Adrenal gland (tissue), 12 donors: Measurements from ENCODE around the gene CNFN. TPM values are rescaled to one million over a fixed set of nuclear protein-coding genes. Genes with fewer than 3 reads are reported as not detected.
A peak's percentile ranks its signal among the peaks of the same experiment; 100 is the strongest.

Experiments
- DNase-seq, 7 donors: peaks; one replicate each; pipeline ENCODE4 v3.0.0-alpha.2; 2019 to 2020
- H3K27ac ChIP-seq, 5 donors: fragments of 200-600 bp; sonication (generic) in 4 of 5; 1 replicate in 3 of 5; 2 replicates in 2 of 5; pipeline versions ENCODE4 v1.5.1 to v1.8.0; 2016 to 2020; ENCODE audit warnings: mild to moderate bottlenecking in 1 of 5
- H3K27me3 ChIP-seq: fragments of 200-600 bp; 2 replicates; pipeline ENCODE4 v1.8.0; 2021
- H3K36me3 ChIP-seq, 2 donors: fragments of 200-600 bp; replicated peaks in 1 of 2; 1 replicate in 1 of 2; 2 replicates in 1 of 2; pipeline versions ENCODE4 v1.5.1 to v1.8.0; 2018 to 2022
- H3K4me1 ChIP-seq, 2 donors: fragments of 200-600 bp; replicated peaks in 1 of 2; 1 replicate in 1 of 2; 2 replicates in 1 of 2; pipeline versions ENCODE4 v1.5.1 to v1.8.0; 2018 to 2021
- H3K4me3 ChIP-seq, 4 donors: fragments of 200-600 bp; sonication (generic) in 3 of 4; one replicate each; pipeline ENCODE4 v1.5.1; 2016 to 2018
- H3K9me3 ChIP-seq, 3 donors: fragments of 200-600 bp; sonication (generic) in 1 of 3; replicated peaks in 1 of 3; 1 replicate in 2 of 3; 2 replicates in 1 of 3; pipeline versions ENCODE4 v1.5.1 to v1.8.0; 2016 to 2021
- POLR2A ChIP-seq, 2 donors: fragments of 450-650 bp; IDR thresholded peaks; one replicate each; pipeline ENCODE4 v1.6.1; 2017; ENCODE audit warnings: antibody characterized with exemption in 2 of 2, mild to moderate bottlenecking in 2 of 2, moderate library complexity in 1 of 2
- WGBS, 4 donors: extraction: QIAGEN DNeasy Blood & Tissue Kit in 2 of 4; methylation state at CpG; one replicate each; pipeline versions ENCODE4 v1.1.5 to v1.1.7; 2013 to 2017; 5-methylcytosine and 5-hydroxymethylcytosine counted together
- intact Hi-C, 2 donors: fragments of 100-400 bp; cut with DNase I; formaldehyde crosslinking; loops; one replicate each; pipeline versions ENCODE4 v1.14.1 to v1.15.0; 2022 to 2023
- polyA plus RNA-seq, 3 donors: library from polyadenylated mRNA; stranded (reverse); fragments of 200-250 nt in 2 of 3; fragments of 350-450 nt in 1 of 3; fragmentation: Illumina TruSeq in 1 of 3; extraction: RNeasy Lipid Tissue Mini Kit (QIAGEN cat#74804) in 1 of 3; gene quantifications; one replicate each; pipeline ENCODE4 v1.2.3, GENCODE V29; 2013 to 2014
- total RNA-seq, 9 donors: library from RNA; depleted of rRNA in 4 of 9; stranded (reverse); fragments of >200 nt in 4 of 9; fragments of 120-200 nt in 1 of 9; fragmentation: NEBNext Ultra II Directional in 1 of 9; extraction: Animal tissue kit (Norgen Biotek cat#: 25700) in 1 of 9; gene quantifications; one replicate each; pipeline versions ENCODE4 v1.1.0 to v1.2.4, GENCODE V29; 2013 to 2023
- TF ChIP-seq, protein P1 (sequence below), 6 experiments: fragments of 450-650 bp in 4 of 6; fragments of 200-600 bp in 2 of 6; sonication (generic) in 1 of 6; IDR thresholded peaks; 1 replicate in 5 of 6; 2 replicates in 1 of 6; pipeline versions ENCODE4 v1.5.1 to v1.8.0; 2016 to 2021; ENCODE audit warnings: antibody characterized with exemption in 6 of 6, mild to moderate bottlenecking in 2 of 6, moderate library complexity in 1 of 6
- donor health status: healthy with polysubstance abuse.
- donor health status: Bipolar disorder and iron deficiency.
- donor health status: DM: yes; HTN: yes; CAD: no.
- donor health status: DM: no; HTN: no; CAD: no.
- donor health status: DM: no; HTN: no; CAD: no.
- donor health status: DM: yes; HTN: yes; CAD: no.

The CNFN gene
- total and polyA plus RNA-seq, 12 donors: 0.78 to 20.9 (median 3.5) TPM; not detected in 2

DNA sequence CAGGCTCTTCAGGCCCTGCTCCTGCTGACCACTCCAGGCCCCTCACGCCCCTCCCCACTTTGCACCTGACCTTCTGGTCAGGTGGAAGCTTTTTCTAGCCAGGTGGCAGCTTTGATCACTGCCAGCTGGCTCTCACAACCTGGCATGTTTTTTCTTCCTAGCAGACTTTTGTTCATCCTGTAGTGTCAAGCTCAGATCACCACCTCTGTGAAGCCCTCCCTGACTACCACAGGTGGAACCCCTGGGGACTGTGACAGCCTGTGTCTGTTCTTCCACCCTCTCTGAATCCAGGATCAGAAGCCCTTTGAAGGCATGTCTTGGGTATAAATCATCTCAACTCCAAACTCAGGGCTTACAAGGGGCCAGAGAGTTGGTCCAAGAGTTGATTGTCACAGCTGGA, 10.3 kb upstream of the CNFN start:
- WGBS, 4 donors: 88 to 100% (median 94%) methylated on average over 1 of the region's 1 CpG
- no peak for TF ChIP-seq POLR2A (IDR thresholded peaks at IDR 0.05)
- TF ChIP-seq, protein P1, sequence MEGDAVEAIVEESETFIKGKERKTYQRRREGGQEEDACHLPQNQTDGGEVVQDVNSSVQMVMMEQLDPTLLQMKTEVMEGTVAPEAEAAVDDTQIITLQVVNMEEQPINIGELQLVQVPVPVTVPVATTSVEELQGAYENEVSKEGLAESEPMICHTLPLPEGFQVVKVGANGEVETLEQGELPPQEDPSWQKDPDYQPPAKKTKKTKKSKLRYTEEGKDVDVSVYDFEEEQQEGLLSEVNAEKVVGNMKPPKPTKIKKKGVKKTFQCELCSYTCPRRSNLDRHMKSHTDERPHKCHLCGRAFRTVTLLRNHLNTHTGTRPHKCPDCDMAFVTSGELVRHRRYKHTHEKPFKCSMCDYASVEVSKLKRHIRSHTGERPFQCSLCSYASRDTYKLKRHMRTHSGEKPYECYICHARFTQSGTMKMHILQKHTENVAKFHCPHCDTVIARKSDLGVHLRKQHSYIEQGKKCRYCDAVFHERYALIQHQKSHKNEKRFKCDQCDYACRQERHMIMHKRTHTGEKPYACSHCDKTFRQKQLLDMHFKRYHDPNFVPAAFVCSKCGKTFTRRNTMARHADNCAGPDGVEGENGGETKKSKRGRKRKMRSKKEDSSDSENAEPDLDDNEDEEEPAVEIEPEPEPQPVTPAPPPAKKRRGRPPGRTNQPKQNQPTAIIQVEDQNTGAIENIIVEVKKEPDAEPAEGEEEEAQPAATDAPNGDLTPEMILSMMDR (IDR thresholded peaks at IDR 0.05): no peak
- no peaks in the 10 kb centered on the region for H3K9me3 ChIP-seq

DNA sequence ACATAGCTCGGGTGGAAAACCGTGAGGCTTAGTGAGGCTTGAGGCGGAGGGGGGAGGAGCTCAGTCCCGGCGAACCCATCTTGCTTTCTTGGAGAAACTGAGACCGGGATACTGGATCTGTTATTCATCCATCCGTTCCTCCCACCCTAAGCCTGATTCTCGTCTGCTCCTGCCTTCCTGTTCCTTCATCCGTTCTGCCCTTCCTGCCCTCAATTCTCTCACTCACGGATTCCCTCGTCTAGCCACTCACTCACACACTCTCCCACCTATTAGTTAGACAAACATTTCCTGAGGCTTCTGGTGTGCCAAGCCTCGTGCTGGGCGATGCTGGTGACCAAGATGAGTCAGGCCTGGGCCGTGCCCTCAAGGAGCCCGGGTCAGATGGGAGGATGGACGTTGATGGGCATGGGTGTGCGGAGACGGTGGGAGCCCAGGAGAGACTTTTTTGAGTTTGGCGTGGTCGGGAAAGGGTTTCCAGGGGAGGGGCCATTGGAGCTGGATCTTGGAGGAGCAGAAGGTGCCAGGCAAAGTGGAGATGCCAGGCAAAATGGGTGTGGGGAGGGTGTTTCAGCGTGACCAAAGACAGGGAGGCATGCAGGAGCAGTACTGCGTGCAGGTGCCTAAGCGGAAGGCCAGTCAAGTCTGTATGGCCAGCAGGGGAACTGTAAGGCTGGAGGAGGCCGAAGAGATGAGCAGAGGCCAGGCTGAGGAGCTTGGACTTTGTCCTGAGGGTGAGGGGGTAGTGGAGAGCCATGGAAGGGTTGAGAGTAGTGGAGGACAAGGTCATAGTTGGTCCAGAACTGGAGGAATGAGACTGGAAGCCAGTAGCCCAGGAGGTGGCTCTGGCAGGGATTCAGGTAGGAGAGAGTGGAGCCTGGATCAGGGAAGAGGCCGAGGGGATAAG, 7.4 kb upstream of the CNFN start:
- intact Hi-C loops: no loop called here
- 25 to 35% (median 30%) methylated on average over 20 to 25 of the region's 25 CpGs for WGBS, 4 donors
- Histone ChIP-seq H3K27me3 (no peaks in the 10 kb centered on the region), H3K36me3 (no peaks in the 10 kb centered on the region), H3K4me3 (peak overlapping the region in 2 of 4 donors; percentile 24 to 62), H3K27ac (peak overlapping the region in 4 of 5 donors; percentile 33 to 90 (median 65)), H3K4me1 (peaks cover 6 to 30% of the 10 kb centered on the region in 2 donors), H3K9me3 (no peaks in the 10 kb centered on the region)
- TF ChIP-seq, protein P1 (IDR thresholded peaks at IDR 0.05): no peak
- no peak for TF ChIP-seq POLR2A (IDR thresholded peaks at IDR 0.05)
- DNase-seq: peak in 2 of 7 donors; percentile 38 to 42

More for the DNA sequence above, 10.3 kb upstream of the CNFN start:
- Histone ChIP-seq H3K27ac (no peak overlapping the region), H3K4me3 (no peak overlapping the region), H3K36me3 (peaks cover 0 to 15% of the 10 kb centered on the region in 2 donors), H3K27me3 (no peaks in the 10 kb centered on the region), H3K4me1 (peaks cover 6 to 30% of the 10 kb centered on the region in 2 donors)
- intact Hi-C loops: no loop called here
- DNase-seq: no peak

DNA sequence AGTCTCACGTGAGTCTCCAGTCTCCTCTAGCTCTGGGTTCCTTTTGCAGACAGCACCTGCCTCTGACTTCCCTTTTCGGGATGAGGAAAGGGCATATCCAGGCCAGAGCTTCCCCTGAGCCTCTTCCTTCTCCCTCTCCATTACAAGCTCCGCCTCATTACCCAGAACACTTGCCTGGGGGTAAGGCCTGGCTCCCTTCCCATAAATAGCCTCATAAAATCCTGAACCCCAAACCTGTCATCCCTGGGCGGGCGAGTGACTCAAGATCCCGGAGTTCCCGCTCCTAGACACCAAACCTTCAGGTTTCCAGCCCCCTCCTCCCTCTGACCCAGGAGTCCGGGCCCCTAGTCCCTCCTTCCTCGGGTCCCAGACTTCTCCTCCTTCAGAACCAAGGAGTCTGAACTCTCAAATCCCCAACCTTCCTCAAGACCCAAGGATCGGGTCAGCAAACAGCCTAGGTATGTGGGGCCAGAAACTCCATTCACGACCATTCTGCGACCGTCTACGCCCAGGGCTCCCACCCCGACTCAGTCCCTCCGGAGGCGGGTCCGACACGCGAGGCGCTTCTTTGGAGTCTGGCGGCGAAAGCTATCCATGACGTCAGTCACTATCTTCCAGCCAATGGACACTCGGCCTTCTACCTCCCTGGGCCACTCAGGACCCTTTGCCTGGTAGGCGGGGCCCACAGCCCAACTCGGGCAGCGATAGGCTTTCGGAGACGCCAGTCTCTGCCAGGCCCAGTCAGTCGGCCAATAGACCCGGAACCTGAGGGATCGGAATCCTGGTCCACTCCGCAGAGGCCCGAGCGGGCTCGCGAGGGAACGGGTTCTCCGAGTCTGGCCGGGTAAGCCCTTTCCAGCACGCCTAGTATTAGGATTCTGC, 6.5 kb upstream of the CNFN start:
- Histone ChIP-seq H3K27ac (peak overlapping the region in 4 of 5 donors; percentile 50 to 90 (median 65)), H3K36me3 (no peaks in the 10 kb centered on the region), H3K27me3 (no peaks in the 10 kb centered on the region), H3K4me3 (peak overlapping the region in 2 of 4 donors; percentile 24 to 62), H3K4me1 (peaks cover 6 to 24% of the 10 kb centered on the region in 2 donors), H3K9me3 (no peaks in the 10 kb centered on the region)
- peak; percentile 98 to 100 (median 99) for DNase-seq
- 5 to 21% (median 9%) methylated on average over 13 to 42 of the region's 42 CpGs for WGBS, 4 donors
- intact Hi-C loops: no loop called here
- peak; percentile 24 to 81 for TF ChIP-seq POLR2A (IDR thresholded peaks at IDR 0.05)
- TF ChIP-seq, protein P1 (IDR thresholded peaks at IDR 0.05): peak in 1 of 6 experiments; percentile 5

DNA sequence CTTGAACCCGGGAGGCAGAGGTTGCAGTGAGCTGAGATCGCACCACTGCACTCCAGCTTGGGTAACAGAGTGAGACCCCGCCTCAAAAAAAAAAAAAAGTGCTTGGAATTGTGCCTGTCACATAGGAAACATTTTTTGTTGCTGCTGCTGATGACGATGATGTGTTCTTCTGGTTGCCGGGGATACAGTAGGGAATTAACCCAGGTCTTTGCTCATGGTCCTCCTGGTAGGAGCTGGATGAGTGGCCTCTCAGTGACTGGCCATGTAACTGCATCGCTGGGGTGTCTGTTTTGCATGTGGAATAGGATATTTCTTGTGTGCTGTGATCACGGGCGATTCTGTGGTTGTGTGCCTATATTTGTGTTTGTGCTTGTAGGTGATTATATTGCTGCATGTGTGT, 4.7 kb upstream of the CNFN start:
- no peaks in the 10 kb centered on the region for H3K36me3 ChIP-seq
- H3K27ac ChIP-seq: no peak overlapping the region
- peaks cover 6 to 17% of the 10 kb centered on the region in 2 donors for H3K4me1 ChIP-seq
- intact Hi-C loops: no loop called here
- no peaks in the 10 kb centered on the region for H3K9me3 ChIP-seq
- H3K27me3 ChIP-seq: peaks cover 4% of the 10 kb centered on the region
- H3K4me3 ChIP-seq: no peak overlapping the region
- WGBS, 4 donors: 82 to 87% (median 85%) methylated on average over 8 of the region's 8 CpGs
- no peak for TF ChIP-seq POLR2A (IDR thresholded peaks at IDR 0.05)
- TF ChIP-seq, protein P1 (IDR thresholded peaks at IDR 0.05): no peak
- no peak for DNase-seq
